Stimulated activated CD4-positive, alpha-beta T cell treated with anti-CD3 and anti-CD28 coated beads, Interleukin-2, amount 100 ng/mL, for 24 hours (primary cell): Measurements from ENCODE around the gene C19orf18.

ENCODE experiments used
- DNase-seq, 2 donors: peaks; one replicate each; pipeline ENCODE4 v3.0.0-alpha.2; 2020

C19orf18 gene

GRCh38 chr19:57947419-57948134 lies 26.8 kb downstream of the C19orf18 start, which contains the start of gene ZNF256:
ZNF256 (minus strand) TSS chr19:57947706; CDS start chr19:57947474, 232 bp downstream.
- peak; percentile 91 to 95 for DNase-seq

DNA sequence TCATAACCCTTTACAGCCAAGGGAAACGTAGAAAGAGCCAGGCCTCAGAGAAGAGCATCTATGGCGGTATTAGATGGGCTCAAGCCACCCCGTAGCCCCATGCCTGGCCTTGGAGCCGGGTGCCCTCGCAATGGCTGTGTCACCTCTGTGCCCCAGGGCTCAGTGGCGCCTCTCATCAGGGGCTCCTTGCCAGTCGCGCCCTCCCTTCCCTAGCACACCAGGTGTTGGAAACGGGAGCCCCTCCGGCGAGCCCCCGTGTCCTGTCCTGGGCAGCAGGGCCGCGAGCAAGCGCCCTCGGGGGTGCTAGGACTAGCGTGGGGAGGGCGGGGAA lies 27.3 kb downstream of the C19orf18 start:
- no peak for DNase-seq

GRCh38 chr19:57946316-57946715 lies 28.0 kb downstream of the C19orf18 start:
- no peak for DNase-seq

DNA sequence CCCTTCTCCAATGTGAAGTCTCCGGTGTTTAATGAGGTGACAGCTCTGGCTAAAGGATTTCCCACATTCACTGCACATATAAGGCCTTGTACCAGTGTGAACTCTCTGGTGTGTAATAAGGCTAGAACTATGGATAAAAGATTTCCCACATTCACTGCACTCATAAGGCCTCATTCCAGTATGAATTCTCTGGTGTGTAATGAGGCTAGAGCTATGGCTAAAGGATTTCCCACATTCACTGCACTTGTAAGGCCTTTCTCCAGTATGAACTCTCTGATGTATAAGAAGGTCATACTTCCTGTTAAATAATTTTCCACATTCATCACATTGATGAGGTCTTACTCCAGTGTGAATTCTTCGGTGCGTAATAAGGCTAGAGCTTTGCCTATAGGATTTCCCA lies 32.7 kb downstream of the C19orf18 start:
- DNase-seq = no peak

DNA sequence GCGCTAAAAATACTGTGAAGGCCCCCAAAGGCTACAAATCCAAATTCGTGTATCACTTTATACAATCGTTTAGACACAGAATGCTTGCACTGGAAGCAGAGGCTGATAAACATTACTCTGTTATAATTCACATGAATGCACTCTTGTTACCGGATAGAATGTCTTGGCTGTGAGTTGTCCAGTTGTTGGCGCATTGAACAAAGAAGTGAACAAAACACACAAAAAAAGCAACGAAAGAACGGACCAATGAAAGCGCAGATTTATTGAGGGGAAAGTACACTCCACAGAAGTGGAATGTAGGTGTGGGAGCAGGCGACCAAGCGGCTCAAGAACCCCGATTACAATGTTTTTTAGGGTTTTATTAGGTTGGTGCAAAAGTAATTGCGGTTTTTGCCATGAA lies 38.6 kb downstream of the C19orf18 start:
- DNase-seq = no peak

GRCh38 chr19:57934820-57935665 lies 39.3 kb downstream of the C19orf18 start, which contains the start of gene ZNF418:
ZNF418 (minus strand) TSS chr19:57935402; CDS start chr19:57933822, 1,580 bp downstream.
- DNase-seq = peak; percentile 32 to 39

DNA sequence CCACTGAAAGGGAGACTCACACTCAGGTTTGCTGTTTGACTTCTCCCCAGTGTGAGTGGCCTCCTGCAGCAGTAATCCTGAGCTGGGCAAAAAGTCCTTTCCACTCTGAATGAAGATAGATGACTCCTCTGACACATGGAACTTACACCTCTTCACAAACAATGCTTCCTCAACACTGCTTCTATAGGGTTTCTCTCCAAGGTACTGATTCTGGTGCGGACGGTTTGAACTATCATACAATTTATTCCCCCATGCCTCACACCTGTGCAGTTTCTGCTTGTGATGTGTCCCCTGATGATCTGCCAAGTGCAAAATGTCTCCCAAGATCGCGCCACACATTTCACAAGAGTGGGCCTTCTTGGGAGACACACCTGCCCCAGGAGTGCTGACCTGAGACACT lies 46.7 kb downstream of the C19orf18 start:
- no peak for DNase-seq

DNA sequence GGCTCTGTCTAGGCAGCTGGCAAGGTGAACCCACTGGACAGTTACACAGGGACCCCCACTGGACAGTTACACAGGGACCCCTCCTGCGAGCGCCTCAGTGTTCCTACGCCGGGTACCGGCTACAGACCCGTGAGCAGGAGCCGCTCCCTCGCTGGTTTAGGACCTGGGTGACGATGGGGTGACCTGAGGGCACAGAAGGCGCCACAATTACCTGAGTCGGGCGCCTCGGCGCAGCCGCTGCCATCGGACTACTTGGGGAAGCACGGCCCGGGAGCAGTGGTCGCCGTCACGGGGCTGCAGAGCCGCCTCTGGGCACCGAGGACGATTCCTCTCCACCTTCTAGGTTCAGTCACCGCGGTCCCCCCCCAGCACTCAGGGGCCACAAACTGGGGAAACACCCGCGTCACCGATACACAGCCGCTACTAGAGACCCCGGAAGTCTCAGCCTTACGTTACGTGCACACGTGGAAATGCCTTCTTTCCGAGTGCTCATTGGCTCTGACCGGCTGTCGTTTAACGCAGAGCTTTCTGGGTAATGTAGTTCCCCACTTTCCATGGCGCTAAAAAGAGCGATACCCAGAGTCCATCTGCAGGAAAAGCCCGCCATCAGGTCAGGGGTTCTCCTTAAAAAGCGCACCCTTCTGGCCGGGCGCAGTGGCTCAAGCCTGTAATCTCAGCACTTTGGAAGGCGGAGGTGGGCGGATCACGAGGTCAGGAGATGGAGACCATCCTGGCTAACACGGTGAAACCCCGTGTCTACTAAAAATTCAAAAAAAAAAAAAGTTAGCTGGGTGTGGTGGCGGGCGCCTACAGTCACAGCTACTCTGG lies 58.0 kb downstream of the C19orf18 start, which contains the start of gene ZNF417:
Gene ZNF417, minus strand, starts transcription at position 425 of the 828 bp plus-strand sequence. Its CDS starts 181 bp downstream, at position 244.
- DNase-seq = peak; percentile 74 to 83

DNA sequence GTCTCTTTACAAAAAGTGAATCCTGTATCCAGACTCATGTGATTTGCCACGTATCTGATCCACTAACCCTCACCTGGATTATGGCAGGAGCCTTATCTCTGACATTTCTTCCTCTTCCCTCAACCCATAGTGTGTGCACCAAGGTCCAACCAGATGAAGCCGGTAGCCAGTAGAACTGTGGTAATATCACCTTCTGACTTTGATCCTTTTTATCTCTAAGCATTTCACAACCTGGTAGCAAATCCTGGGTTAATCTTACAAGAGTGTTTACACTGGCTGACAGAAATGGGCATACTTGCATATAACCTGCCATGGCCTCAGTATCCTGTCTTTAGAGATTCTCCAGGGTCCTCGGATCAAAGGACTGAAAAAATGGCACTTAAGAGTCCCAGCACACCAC lies 59.8 kb downstream of the C19orf18 start:
- no peak for DNase-seq
